Tibial nerve (tissue), 4 donors: ENCODE results near the gene PTGER1. TPM values are rescaled to one million over a fixed set of nuclear protein-coding genes. Genes with fewer than 3 reads are reported as not detected.
"Not testable (repeated sequence)": the region's sequence is repeated elsewhere in the genome, so short reads cannot be mapped to it uniquely, and the experiment has no call there.

Experiments
- DNase-seq, 2 donors: peaks; one replicate each; pipeline ENCODE4 v3.0.0-alpha.2; 2019; ENCODE audit warnings: low spot score in 2 of 2
- H3K27ac ChIP-seq, 4 donors: fragments of 200-600 bp; sonication (generic) in 3 of 4; one replicate each; pipeline ENCODE4 v1.5.1; 2017 to 2019; ENCODE audit warnings: mild to moderate bottlenecking in 1 of 4
- H3K27me3 ChIP-seq, 2 donors: fragments of 200-600 bp; sonication (generic) in 1 of 2; one replicate each; pipeline versions ENCODE4 v1.5.1 to v1.6.0; 2017 to 2019
- H3K36me3 ChIP-seq, 3 donors: fragments of 200-600 bp; sonication (generic); one replicate each; pipeline ENCODE4 v1.5.1; 2018 to 2019
- H3K4me1 ChIP-seq, 4 donors: fragments of 200-600 bp; sonication (generic) in 3 of 4; one replicate each; pipeline ENCODE4 v1.5.1; 2017 to 2019
- H3K4me3 ChIP-seq, 4 donors: fragments of 200-600 bp; sonication (generic) in 3 of 4; one replicate each; pipeline ENCODE4 v1.5.1; 2017 to 2019; ENCODE audit warnings: mild to moderate bottlenecking in 1 of 4, moderate library complexity in 1 of 4
- H3K9me3 ChIP-seq, 4 donors: fragments of 200-600 bp; sonication (generic) in 3 of 4; one replicate each; pipeline ENCODE4 v1.5.1; 2017 to 2019
- EP300 ChIP-seq, 2 donors: sonication (generic); formaldehyde crosslinking; IDR thresholded peaks; one replicate each; pipeline ENCODE4 v1.6.1; 2017; ENCODE audit warnings: antibody characterized with exemption in 2 of 2, mild to moderate bottlenecking in 1 of 2
- POLR2A ChIP-seq, 2 donors: fragments of 450-650 bp; IDR thresholded peaks; one replicate each; pipeline ENCODE4 v1.6.1; 2017; ENCODE audit warnings: antibody characterized with exemption in 2 of 2, mild to moderate bottlenecking in 2 of 2, moderate library complexity in 2 of 2
- WGBS, 2 donors: methylation state at CpG; one replicate each; pipeline ENCODE4 v1.1.5; 2018; 5-methylcytosine and 5-hydroxymethylcytosine counted together
- total RNA-seq, 4 donors: library from RNA; depleted of rRNA; stranded (reverse); fragments of >200 nt; gene quantifications; one replicate each; pipeline ENCODE4 v1.1.0, GENCODE V29; 2016
- TF ChIP-seq, protein P1 (sequence below), 5 experiments: fragments of 200-600 bp in 3 of 5; fragments of 450-650 bp in 2 of 5; sonication (generic) in 3 of 5; IDR thresholded peaks; one replicate each; pipeline ENCODE4 v1.5.1; 2016 to 2019; ENCODE audit warnings: antibody characterized with exemption in 5 of 5, mild to moderate bottlenecking in 3 of 5, moderate library complexity in 2 of 5

The PTGER1 gene
- total RNA-seq, 4 donors from 2014 or later = 0.90 to 5.9 (median 3.5) TPM

DNA sequence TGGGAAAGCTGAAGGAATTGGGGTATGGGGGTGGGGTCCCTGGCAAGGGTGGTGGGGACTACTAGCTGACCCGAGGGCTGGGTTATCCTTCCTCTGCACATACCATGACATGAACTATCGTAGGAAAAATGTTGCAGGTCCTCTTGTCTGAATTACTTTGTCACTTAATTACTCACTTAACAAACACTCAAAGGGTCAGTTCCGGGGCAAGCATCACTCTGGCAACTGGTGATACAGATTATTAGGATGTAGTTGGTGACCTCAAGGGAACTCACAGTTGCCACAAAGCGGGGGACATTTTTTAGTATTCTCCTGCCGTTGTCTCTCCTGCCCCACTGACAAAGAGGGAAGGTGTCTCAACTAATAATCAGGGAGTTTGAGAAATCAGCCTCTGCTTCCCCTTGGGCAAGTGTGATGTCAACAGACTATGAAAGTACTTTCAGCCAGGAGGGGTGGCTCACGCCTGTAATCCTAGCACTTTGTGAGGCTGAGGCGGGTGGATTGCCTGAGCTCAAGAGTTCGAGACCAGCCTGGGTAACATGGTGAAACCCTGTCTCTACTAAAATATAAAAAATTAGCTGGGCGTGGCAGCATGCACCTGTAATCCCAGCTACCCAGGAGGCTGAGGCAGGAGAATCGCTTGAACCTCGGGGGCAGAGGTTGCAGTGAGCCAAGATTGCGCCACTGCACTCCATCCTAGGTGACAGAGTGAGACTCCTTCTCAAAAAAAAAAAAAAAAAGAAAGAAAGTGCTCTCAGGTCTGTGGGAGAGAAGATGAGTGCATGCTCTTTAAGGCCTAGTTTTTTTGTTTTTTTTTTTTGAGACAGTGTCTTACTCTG is 32.8 kb upstream of the PTGER1 start:
- no peak for TF ChIP-seq EP300 (IDR thresholded peaks at IDR 0.05)
- TF ChIP-seq POLR2A (IDR thresholded peaks at IDR 0.05) = no peak
- TF ChIP-seq, protein P1, sequence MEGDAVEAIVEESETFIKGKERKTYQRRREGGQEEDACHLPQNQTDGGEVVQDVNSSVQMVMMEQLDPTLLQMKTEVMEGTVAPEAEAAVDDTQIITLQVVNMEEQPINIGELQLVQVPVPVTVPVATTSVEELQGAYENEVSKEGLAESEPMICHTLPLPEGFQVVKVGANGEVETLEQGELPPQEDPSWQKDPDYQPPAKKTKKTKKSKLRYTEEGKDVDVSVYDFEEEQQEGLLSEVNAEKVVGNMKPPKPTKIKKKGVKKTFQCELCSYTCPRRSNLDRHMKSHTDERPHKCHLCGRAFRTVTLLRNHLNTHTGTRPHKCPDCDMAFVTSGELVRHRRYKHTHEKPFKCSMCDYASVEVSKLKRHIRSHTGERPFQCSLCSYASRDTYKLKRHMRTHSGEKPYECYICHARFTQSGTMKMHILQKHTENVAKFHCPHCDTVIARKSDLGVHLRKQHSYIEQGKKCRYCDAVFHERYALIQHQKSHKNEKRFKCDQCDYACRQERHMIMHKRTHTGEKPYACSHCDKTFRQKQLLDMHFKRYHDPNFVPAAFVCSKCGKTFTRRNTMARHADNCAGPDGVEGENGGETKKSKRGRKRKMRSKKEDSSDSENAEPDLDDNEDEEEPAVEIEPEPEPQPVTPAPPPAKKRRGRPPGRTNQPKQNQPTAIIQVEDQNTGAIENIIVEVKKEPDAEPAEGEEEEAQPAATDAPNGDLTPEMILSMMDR (IDR thresholded peaks at IDR 0.05) = no peak
- H3K27ac ChIP-seq = no peak overlapping the region
- WGBS, 2 donors = 68 to 69% methylated on average over 12 of the region's 12 CpGs
- no peaks in the 10 kb centered on the region for H3K27me3 ChIP-seq
- H3K4me3 ChIP-seq = no peak overlapping the region
- H3K4me1 ChIP-seq = peaks cover 0 to 22% (median 2%) of the 10 kb centered on the region in 4 donors
- no peaks in the 10 kb centered on the region for H3K36me3 ChIP-seq
- no peaks in the 10 kb centered on the region for H3K9me3 ChIP-seq
- no peak for DNase-seq

DNA sequence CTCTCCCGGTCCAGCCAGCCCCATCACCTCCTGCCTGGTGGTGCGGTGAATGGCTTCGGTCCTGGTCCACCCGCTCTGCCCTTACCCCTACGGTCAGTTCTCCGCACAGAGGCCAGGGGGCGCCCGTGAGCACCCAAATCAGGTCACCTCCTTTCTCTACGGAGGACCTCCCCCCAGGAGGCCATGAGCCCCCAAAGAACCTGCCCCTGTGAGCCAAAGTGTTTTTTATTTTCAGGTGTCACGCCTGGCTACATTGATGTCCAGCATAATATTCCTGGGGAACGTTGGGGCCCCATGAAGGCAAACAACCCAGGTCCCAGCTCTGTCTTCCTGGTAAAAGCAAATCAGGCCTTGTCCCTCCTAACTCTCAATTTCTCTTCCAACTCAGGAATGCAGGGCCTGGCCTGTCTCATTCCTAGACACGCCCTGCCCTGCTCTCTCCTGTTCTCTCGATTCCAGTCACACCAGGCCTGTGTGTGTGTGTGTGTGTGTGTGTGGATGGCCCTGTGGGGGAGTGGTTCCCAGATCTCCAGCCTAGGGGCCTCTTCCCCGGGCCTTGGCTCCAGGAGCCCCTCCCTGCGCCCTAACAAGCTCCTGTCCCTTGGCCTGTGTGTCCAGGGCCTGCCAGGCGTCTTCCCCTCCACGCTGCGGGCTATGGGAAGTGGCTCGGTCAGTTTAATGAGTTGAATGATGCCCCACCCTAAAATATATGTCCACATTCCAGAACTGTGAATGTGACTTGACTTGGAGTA is 30.5 kb upstream of the PTGER1 start:
- Histone ChIP-seq H3K4me1 (peaks cover 0 to 17% (median 0%) of the 10 kb centered on the region in 4 donors), H3K9me3 (no peaks in the 10 kb centered on the region), H3K27ac (peak overlapping the region; percentile 12 to 69 (median 58)), H3K36me3 (no peaks in the 10 kb centered on the region), H3K27me3 (no peaks in the 10 kb centered on the region), H3K4me3 (no peak overlapping the region)
- WGBS, 2 donors = 44 to 45% methylated on average over 19 of the region's 19 CpGs
- TF ChIP-seq, protein P1 (IDR thresholded peaks at IDR 0.05) = peak; percentile 36 to 67 (median 57)
- no peak for TF ChIP-seq EP300 (IDR thresholded peaks at IDR 0.05)
- DNase-seq = no peak

DNA sequence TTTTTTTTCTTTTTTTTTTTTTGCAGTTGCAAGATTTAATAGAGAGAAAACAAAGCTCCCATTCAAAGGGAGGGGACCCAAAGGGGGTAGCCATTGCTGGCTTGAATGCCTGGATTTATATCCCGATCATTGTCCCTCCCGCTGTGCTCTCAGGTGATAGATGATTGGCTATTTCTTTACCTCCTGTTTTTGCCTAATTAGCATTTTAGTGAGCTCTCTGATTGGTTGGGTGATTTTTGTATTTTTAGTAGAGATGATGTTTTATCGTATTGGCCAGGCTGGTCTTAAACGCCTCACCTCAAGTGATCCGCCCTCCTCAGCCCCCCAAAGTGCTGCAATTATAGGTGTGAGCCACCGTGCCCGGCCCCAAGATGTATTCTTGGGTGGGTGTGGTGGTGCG is 29.4 kb upstream of the PTGER1 start:
- not testable (repeated sequence) for DNase-seq, H3K27me3 ChIP-seq, H3K9me3 ChIP-seq, H3K4me1 ChIP-seq, H3K4me3 ChIP-seq, H3K36me3 ChIP-seq
- peak overlapping the region in 1 of 4 donors; percentile 69 for H3K27ac ChIP-seq
- 81 to 84% methylated on average over 8 of the region's 8 CpGs for whole genome bisulfite sequencing, 2 donors

DNA sequence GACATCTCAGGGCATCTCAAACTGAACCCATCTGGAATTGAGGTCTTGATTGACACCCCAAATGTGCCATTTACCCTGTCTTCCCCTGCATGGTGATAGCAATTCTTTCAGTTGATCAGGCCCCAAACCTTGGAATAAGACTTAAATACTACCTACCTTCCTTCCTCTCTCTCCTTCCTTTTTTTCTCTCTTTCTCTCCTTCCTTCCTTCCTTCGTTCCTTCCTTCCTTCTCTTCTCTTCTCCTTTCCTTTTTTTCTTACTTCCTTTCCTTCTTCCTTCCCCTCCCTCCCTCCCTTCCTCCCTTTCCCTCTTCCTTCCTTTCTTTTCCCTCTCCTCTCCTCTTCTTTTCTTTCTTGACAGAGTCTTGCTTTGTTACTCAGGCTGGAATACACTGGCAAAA is 28.1 kb upstream of the PTGER1 start:
- WGBS, 2 donors = 80 to 85% methylated on average over 1 of the region's 1 CpG
- H3K36me3 ChIP-seq = no peaks in the 10 kb centered on the region
- peaks cover 0 to 7% (median 0%) of the 10 kb centered on the region in 4 donors for H3K4me1 ChIP-seq
- no peak overlapping the region for H3K4me3 ChIP-seq
- H3K27ac ChIP-seq = no peak overlapping the region
- no peak for DNase-seq
- no peaks in the 10 kb centered on the region for H3K9me3 ChIP-seq
- no peaks in the 10 kb centered on the region for H3K27me3 ChIP-seq
- TF ChIP-seq POLR2A (IDR thresholded peaks at IDR 0.05) (no peak), EP300 (IDR thresholded peaks at IDR 0.05) (no peak)
- TF ChIP-seq, protein P1 (IDR thresholded peaks at IDR 0.05) = no peak

DNA sequence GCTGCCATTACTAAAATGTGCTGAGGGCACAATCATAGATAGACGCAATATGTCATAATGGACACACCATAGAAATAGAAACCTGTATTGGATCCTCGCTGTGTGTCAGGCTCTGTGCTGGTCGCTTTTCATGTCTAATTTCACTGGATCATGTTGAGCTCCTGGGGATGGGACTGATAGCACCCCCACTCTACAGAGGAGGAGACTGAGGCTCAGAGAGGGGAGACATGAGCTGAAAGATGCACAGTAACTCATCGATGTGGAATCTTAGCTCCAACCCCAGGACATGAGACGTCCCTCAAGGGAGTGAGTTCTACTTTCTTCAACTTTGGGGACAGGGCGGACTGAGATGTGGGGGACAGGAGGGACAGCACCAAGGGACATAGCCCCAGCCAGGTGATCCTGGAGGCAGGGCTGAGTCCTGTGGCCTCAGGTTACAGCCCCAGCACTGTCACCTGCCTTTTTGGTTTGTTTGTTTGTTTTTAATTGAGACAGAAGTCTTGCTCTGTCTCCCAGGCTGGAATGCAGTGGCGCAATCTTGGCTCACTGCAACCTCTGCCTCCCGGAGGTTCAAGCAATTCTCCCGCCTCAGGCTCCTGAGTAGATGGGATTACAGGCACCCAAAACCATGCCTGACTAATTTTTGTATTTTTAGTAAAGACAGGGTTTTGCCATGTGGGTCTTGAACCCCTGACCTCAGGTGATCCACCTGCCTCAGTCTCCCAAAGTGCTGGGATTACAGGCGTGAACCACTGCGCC is 27.4 kb upstream of the PTGER1 start:
- Histone ChIP-seq H3K9me3 (no peaks in the 10 kb centered on the region), H3K4me1 (peaks cover 0 to 14% (median 2%) of the 10 kb centered on the region in 4 donors), H3K4me3 (no peak overlapping the region), H3K36me3 (no peaks in the 10 kb centered on the region), H3K27ac (no peak overlapping the region), H3K27me3 (no peaks in the 10 kb centered on the region)
- DNase-seq = no peak
- TF ChIP-seq, protein P1 (IDR thresholded peaks at IDR 0.05) = no peak
- TF ChIP-seq EP300 (IDR thresholded peaks at IDR 0.05) = no peak
- TF ChIP-seq POLR2A (IDR thresholded peaks at IDR 0.05) = no peak
- 80 to 83% methylated on average over 11 of the region's 11 CpGs for WGBS, 2 donors
